ENCODE data around the gene LRRC34. TPM values are rescaled to one million over a fixed set of nuclear protein-coding genes. Genes with fewer than 3 reads are reported as not detected.

LRRC34 gene
- total RNA-seq, 1 donor from 2014 or later, result under 0.01 TPM

DNA sequence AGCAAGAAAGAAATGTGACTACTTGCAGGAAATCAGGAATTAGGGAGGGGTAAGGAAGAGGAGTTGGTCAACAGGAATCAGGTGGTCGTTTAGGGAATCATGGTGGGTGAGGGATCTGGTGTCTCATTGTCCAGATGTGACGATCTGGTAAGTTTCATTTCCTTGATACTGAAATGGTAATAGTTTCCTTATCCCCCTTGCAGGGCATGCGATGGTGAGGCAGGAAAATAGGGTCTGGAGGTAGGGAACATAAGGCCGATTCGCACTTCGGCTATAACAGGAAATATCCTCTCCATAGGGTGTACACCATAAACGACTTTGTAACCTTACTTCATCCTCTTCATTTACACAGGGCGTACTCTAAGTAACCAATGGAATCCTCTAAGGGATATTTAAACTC is 574 bp upstream of the LRRC34 start:
- Histone ChIP-seq H3K36me3 (ENCODE audit: control insufficient read depth, insufficient read depth, low read length) (no peaks in the 10 kb centered on the region), H3K27me3 (ENCODE audit: control insufficient read depth, insufficient read depth, low read length) (no peaks in the 10 kb centered on the region), H3K4me3 (ENCODE audit: low read depth, low read length) (no peak overlapping the region)
- DNase-seq (ENCODE audit: low read depth), result no peak
- TF ChIP-seq, protein P1, sequence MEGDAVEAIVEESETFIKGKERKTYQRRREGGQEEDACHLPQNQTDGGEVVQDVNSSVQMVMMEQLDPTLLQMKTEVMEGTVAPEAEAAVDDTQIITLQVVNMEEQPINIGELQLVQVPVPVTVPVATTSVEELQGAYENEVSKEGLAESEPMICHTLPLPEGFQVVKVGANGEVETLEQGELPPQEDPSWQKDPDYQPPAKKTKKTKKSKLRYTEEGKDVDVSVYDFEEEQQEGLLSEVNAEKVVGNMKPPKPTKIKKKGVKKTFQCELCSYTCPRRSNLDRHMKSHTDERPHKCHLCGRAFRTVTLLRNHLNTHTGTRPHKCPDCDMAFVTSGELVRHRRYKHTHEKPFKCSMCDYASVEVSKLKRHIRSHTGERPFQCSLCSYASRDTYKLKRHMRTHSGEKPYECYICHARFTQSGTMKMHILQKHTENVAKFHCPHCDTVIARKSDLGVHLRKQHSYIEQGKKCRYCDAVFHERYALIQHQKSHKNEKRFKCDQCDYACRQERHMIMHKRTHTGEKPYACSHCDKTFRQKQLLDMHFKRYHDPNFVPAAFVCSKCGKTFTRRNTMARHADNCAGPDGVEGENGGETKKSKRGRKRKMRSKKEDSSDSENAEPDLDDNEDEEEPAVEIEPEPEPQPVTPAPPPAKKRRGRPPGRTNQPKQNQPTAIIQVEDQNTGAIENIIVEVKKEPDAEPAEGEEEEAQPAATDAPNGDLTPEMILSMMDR (IDR thresholded peaks at IDR 0.05; ENCODE audit: insufficient read depth, low read length, severe bottlenecking), result no peak
- FAIRE-seq, result no peak

DNA sequence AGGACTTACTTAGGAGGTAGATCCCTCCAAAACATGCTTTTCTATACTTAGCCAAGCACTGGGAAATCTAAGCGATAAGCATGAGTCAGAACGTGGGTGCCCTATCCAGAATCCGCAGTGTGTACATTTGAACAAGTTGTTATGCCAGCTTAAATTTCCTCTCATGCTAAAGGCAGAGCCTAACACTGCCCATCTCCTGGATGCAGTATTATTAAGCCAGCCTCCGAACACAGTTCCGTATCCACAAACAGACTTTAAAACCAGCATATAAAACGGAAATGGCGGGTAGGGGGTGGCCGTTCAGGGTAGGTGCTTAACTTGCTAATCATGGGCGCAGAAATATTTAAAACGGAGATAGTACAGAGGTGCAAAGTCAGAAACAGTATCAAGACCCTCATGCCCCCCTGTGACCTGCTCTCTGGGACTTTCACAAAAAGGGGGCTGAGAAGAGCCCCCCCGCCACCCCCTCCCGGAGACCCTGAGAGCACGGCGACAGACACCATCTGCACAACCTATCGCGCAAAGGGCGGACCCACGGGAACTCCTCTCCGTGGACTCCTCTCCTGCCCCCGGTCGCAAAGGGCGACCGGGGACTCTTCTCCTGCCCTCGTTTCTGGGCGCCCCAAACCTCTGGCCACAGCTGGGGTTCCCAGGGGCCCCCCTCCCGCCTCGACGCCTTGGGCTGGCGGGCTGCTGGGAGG is 923 bp downstream of the LRRC34 start:
- Histone ChIP-seq H3K27me3 (ENCODE audit: control insufficient read depth, insufficient read depth, low read length) (no peaks in the 10 kb centered on the region), H3K4me3 (ENCODE audit: low read depth, low read length) (peak overlapping the region; percentile 46), H3K36me3 (ENCODE audit: control insufficient read depth, insufficient read depth, low read length) (no peaks in the 10 kb centered on the region)
- no peak for FAIRE-seq
- DNase-seq (ENCODE audit: low read depth), result peak; percentile 78
- TF ChIP-seq, protein P1 (IDR thresholded peaks at IDR 0.05; ENCODE audit: insufficient read depth, low read length, severe bottlenecking), result no peak

DNA sequence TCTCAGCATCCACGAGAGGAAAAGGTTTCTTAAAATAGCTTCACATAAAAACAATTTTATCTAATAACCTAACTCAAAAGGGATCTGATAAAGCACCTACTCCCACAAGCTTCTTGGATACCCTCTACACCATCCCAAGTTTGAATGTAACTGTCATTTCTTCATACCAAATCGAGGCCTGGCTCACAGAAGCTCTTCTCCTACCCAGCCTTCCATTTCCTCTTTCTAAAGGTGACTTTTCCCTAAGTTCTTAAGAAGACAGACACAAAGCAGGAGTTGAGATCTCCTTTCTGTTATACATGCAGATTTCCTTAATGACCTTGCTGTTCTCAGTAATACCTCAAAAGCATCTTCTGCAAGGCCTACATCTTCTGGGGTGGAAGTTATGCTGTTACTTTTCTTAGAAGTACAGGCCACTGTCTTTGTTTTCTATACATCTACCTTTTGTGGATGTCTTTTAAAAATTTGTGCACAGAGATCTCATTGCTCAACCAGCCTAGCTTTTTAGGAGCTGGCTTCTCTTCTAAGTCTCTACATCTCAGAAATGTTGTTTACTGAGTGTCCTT is 3.4 kb downstream of the LRRC34 start:
- no peaks in the 10 kb centered on the region for H3K27me3 ChIP-seq (ENCODE audit: control insufficient read depth, insufficient read depth, low read length)
- TF ChIP-seq, protein P1 (IDR thresholded peaks at IDR 0.05; ENCODE audit: insufficient read depth, low read length, severe bottlenecking), result no peak
- no peak overlapping the region for H3K4me3 ChIP-seq (ENCODE audit: low read depth, low read length)
- no peaks in the 10 kb centered on the region for H3K36me3 ChIP-seq (ENCODE audit: control insufficient read depth, insufficient read depth, low read length)
- FAIRE-seq (no peak), DNase-seq (ENCODE audit: low read depth) (no peak)

DNA sequence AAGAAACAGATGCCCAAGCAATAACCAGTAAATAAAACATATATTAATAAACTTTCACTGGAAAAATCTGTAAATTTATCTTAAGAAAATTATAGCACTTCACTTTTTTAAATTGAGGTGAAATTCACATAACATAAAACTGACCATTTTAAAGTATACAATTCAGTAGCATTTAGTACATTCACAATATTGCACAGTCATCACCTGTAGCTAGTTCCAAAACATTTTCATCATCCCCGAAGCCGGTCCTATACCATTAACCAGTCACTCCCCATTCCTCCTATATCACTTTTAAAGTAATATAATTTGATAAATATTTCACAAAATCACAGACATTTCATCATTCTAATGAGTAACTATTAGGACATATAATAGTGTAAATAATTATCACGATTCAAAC is 8.0 kb downstream of the LRRC34 start:
- Histone ChIP-seq H3K36me3 (ENCODE audit: control insufficient read depth, insufficient read depth, low read length) (no peaks in the 10 kb centered on the region), H3K4me3 (ENCODE audit: low read depth, low read length) (no peak overlapping the region), H3K27me3 (ENCODE audit: control insufficient read depth, insufficient read depth, low read length) (no peaks in the 10 kb centered on the region)
- TF ChIP-seq, protein P1 (IDR thresholded peaks at IDR 0.05; ENCODE audit: insufficient read depth, low read length, severe bottlenecking), result no peak
- DNase-seq (ENCODE audit: low read depth), result no peak
- FAIRE-seq, result no peak

DNA sequence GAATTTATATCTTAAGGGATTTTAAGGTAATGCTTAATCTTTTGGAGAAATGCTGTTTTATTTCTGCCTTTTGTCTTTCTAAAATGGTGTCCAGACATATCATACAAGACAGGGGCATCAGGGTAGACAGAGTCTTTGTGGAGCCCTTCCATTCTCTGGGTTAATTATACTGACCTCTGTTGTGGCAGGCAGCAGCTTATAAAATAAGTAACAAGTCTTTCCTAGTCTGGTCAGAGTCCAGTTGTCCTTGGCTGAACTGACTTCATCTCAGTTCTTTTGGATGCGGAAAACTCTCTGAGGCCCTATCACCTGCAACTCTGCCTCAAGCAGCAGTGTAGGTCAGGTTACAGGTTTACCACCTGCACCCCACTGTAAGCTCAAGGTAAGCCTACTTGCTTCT is 20.3 kb downstream of the LRRC34 start:
- H3K27me3 ChIP-seq (ENCODE audit: control insufficient read depth, insufficient read depth, low read length), result no peaks in the 10 kb centered on the region
- FAIRE-seq (no peak), DNase-seq (ENCODE audit: low read depth) (no peak)
- no peaks in the 10 kb centered on the region for H3K36me3 ChIP-seq (ENCODE audit: control insufficient read depth, insufficient read depth, low read length)
- TF ChIP-seq, protein P1 (IDR thresholded peaks at IDR 0.05; ENCODE audit: insufficient read depth, low read length, severe bottlenecking), result no peak
- no peak overlapping the region for H3K4me3 ChIP-seq (ENCODE audit: low read depth, low read length)

Measured in bronchial epithelial cell (primary cell).